Ectodermal cell (in vitro differentiated cells): Measurements from ENCODE around the gene TCERG1L.
"Not testable (repeated sequence)": the region's sequence is repeated elsewhere in the genome, so short reads cannot be mapped to it uniquely, and the experiment has no call there.

Experiments
- H3K27ac ChIP-seq: 2 replicates; pipeline ENCODE4 v1.7.0; 2013; ENCODE audit warnings: mild to moderate bottlenecking, low read depth, low read length; ENCODE audit not compliant: insufficient read depth, poor library complexity, severe bottlenecking
- H3K27me3 ChIP-seq: 2 replicates; pipeline ENCODE4 v1.7.0; 2013; ENCODE audit warnings: mild to moderate bottlenecking, low read length; ENCODE audit not compliant: insufficient read depth, control insufficient read depth, poor library complexity, severe bottlenecking
- H3K36me3 ChIP-seq: one replicate; pipeline ENCODE4 v1.7.0; 2013; ENCODE audit warnings: low read length; ENCODE audit not compliant: control insufficient read depth, insufficient read depth
- H3K4me1 ChIP-seq: one replicate; pipeline ENCODE4 v1.7.0; 2013; ENCODE audit warnings: low read length; ENCODE audit not compliant: control insufficient read depth, insufficient read depth
- H3K4me3 ChIP-seq: 2 replicates; pipeline ENCODE4 v1.7.0; 2013; ENCODE audit warnings: low read depth, low read length, control low read depth; ENCODE audit not compliant: insufficient read depth
- H3K9me3 ChIP-seq: 2 replicates; pipeline ENCODE4 v1.7.0; 2013; ENCODE audit warnings: mild to moderate bottlenecking, low read length, moderate library complexity; ENCODE audit not compliant: control insufficient read depth
- WGBS, 2 experiments: methylation state at CpG; one replicate each; pipeline ENCODE4 v1.1.7; 2013; ENCODE audit warnings: missing lambda C conversion rate in 2 of 2; 5-methylcytosine and 5-hydroxymethylcytosine counted together

TCERG1L gene

DNA sequence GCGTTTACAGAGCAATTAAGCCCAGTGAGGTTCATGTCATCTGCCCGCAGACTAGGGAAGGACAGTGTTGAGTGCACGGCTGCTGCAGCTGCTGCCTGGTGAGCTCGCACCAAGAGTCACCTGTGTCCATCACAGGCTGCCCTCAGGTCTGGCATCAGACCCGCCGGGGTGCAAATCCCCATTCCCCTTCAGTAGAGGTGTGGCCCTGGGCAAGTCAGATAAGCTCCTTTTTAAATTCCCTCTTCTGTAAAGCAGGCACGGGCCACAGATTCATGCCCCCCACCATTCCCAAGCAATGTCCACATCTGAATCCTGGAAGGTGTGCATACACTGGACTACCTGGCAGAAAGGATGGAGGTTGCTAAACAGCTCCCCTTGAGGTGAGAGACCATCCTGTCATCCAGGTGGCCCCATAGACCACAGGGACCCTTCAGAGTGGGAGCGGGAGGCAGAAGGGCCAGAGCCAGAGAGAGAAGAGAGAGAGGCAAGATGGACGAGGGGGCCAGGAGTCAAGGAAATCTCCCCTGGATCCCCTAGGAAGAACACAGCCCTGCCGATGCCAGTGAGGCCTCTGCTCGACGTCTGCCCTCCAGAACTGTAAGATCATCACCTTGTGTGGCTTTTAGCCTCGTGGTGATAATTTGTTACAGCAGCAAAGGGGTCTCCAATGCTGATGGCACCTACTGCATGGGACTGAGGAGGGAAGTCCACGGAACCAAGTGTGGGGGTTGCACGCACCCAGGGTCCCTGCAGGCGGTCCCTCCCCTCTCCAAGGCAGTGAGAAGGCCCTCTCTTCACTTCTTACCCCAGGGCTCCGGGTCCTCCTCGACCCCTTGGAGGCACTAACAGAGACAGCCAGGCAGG is 168.8 kb downstream of the TCERG1L start:
- no peaks in the 10 kb centered on the region for H3K27me3 ChIP-seq
- H3K4me1 ChIP-seq: peaks cover 10% of the 10 kb centered on the region
- H3K27ac ChIP-seq: no peak overlapping the region
- no peaks in the 10 kb centered on the region for H3K36me3 ChIP-seq
- WGBS, 2 experiments: 87 to 89% methylated on average over 18 of the region's 18 CpGs
- no peaks in the 10 kb centered on the region for H3K9me3 ChIP-seq
- no peak overlapping the region for H3K4me3 ChIP-seq

DNA sequence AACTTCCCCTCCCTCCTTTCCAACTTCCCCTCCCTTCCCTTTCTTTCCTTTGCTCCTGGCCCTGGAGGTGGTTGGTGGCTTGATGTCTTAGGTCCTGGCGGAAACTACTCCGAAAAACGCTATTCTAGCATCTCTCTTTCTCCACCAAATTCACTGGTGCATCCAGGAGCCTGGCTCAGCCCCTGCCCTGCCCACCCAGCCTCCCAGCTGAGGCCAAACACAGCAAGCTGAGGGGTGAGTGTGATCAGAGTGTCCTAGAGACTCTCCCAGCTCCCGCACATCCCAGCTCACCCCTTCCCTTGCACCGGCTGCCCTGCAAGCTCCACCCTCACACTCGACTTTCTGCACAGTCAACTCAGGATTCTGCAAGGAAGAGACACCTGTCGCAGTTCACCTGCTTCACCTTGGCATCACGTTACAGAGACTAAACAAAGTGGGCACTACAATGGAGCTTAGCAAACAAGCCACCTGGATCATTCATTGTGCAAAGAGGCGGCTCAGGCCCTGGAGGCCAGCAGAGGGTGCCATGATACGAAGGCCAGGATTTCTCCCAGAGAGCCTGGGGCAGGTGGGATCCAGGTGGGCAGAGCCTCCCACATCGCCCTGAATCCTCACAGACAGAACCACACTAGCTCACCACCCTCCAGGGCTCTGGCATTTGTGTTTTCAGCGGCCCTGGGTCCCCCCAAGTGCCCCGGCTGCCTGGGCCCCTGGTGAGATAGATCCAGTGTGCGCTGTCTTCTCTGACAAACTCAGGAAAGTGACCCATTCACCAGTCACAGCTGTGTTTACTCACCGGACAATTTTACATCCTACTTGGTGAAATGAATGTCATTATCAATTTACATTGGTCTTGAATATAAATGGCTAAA is 169.6 kb downstream of the TCERG1L start:
- 85 to 89% methylated on average over 15 of the region's 15 CpGs for WGBS, 2 experiments
- no peaks in the 10 kb centered on the region for H3K36me3 ChIP-seq
- no peaks in the 10 kb centered on the region for H3K9me3 ChIP-seq
- H3K27me3 ChIP-seq: no peaks in the 10 kb centered on the region
- peaks cover 10% of the 10 kb centered on the region for H3K4me1 ChIP-seq
- H3K27ac ChIP-seq: no peak overlapping the region
- no peak overlapping the region for H3K4me3 ChIP-seq

- Histone ChIP-seq H3K27me3 (no peaks in the 10 kb centered on the region), H3K4me3 (no peak overlapping the region), H3K27ac (no peak overlapping the region), H3K4me1 (peaks cover 10% of the 10 kb centered on the region), H3K36me3 (no peaks in the 10 kb centered on the region), H3K9me3 (no peaks in the 10 kb centered on the region)
- WGBS, 2 experiments: 90 to 96% methylated on average over 7 of the region's 7 CpGs
Measured at GRCh38 chr10:131141207-131141606, 170.3 kb downstream of the TCERG1L start.

GRCh38 chr10:131140606-131141005 is 170.9 kb downstream of the TCERG1L start:
- Histone ChIP-seq H3K36me3 (no peaks in the 10 kb centered on the region), H3K27me3 (no peaks in the 10 kb centered on the region), H3K4me1 (peaks cover 10% of the 10 kb centered on the region), H3K9me3 (no peaks in the 10 kb centered on the region), H3K27ac (no peak overlapping the region), H3K4me3 (no peak overlapping the region)
- WGBS, 2 experiments: 91 to 93% methylated on average over 9 of the region's 9 CpGs

- Histone ChIP-seq H3K27ac (no peak overlapping the region), H3K36me3 (no peaks in the 10 kb centered on the region), H3K4me3 (no peak overlapping the region), H3K9me3 (no peaks in the 10 kb centered on the region), H3K4me1 (no peaks in the 10 kb centered on the region), H3K27me3 (no peaks in the 10 kb centered on the region)
- WGBS, 2 experiments: 82 to 85% methylated on average over 16 to 17 of the region's 17 CpGs
Measured at GRCh38 chr10:131137223-131137622, 174.3 kb downstream of the TCERG1L start.

GRCh38 chr10:131136336-131136735 is 175.2 kb downstream of the TCERG1L start:
- H3K4me1 ChIP-seq, H3K4me3 ChIP-seq, H3K36me3 ChIP-seq, H3K27me3 ChIP-seq, H3K9me3 ChIP-seq, H3K27ac ChIP-seq: not testable (repeated sequence)
- WGBS, 2 experiments: 94 to 95% methylated on average over 12 of the region's 12 CpGs

GRCh38 chr10:131135716-131136115 is 175.8 kb downstream of the TCERG1L start:
- H3K9me3 ChIP-seq: no peaks in the 10 kb centered on the region
- H3K4me3 ChIP-seq: no peak overlapping the region
- no peaks in the 10 kb centered on the region for H3K4me1 ChIP-seq
- no peak overlapping the region for H3K27ac ChIP-seq
- H3K36me3 ChIP-seq: no peaks in the 10 kb centered on the region
- 93 to 94% methylated on average over 12 of the region's 12 CpGs for WGBS, 2 experiments
- H3K27me3 ChIP-seq: no peaks in the 10 kb centered on the region

GRCh38 chr10:131134651-131135050 is 176.9 kb downstream of the TCERG1L start:
- Histone ChIP-seq H3K4me3 (no peak overlapping the region), H3K27ac (no peak overlapping the region), H3K4me1 (no peaks in the 10 kb centered on the region), H3K36me3 (no peaks in the 10 kb centered on the region), H3K9me3 (no peaks in the 10 kb centered on the region), H3K27me3 (no peaks in the 10 kb centered on the region)
- 83 to 87% methylated on average over 7 of the region's 7 CpGs for WGBS, 2 experiments

DNA sequence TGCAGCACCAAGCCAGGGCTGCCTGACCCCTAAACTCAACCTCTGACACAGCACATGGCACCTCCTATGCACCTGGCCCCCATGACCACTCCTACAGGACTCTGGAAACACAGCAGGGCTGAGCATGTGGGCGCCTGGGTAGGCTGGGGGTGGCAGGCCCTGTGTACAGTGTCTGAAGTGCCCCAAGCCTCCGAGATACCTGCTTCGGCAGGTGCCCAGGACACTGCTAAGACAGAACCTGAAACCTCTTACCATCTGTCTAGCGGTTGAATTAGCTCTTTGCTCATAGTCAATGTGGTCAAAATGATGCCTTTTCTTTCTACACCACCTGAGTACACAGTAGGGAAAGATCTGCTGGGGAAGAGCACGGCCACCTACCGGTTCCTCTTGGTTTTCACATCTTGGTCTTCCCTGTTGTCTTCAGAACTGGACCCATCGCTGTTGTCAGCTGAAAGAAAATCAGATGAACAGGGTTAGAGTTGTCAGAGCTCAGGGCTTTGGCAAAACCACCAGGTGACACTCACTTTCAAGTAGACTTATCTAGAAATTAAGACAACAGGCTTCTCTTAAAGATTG is 177.4 kb downstream of the TCERG1L start:
- no peaks in the 10 kb centered on the region for H3K4me1 ChIP-seq
- no peak overlapping the region for H3K4me3 ChIP-seq
- H3K27me3 ChIP-seq: no peaks in the 10 kb centered on the region
- H3K36me3 ChIP-seq: no peaks in the 10 kb centered on the region
- H3K9me3 ChIP-seq: no peaks in the 10 kb centered on the region
- 92 to 95% methylated on average over 7 of the region's 7 CpGs for WGBS, 2 experiments
- H3K27ac ChIP-seq: no peak overlapping the region

GRCh38 chr10:131132681-131133080 is 178.8 kb downstream of the TCERG1L start:
- no peaks in the 10 kb centered on the region for H3K4me1 ChIP-seq
- H3K9me3 ChIP-seq: no peaks in the 10 kb centered on the region
- H3K27ac ChIP-seq: no peak overlapping the region
- no peaks in the 10 kb centered on the region for H3K27me3 ChIP-seq
- H3K4me3 ChIP-seq: no peak overlapping the region
- H3K36me3 ChIP-seq: no peaks in the 10 kb centered on the region
- WGBS, 2 experiments: 91 to 92% methylated on average over 8 of the region's 8 CpGs
